Iris pigment epithelial cell (primary cell): ENCODE results near the gene ZNF691.
A peak's percentile ranks its signal among the peaks of the same experiment; 100 is the strongest.
"Not testable (repeated sequence)": the region's sequence is repeated elsewhere in the genome, so short reads cannot be mapped to it uniquely, and the experiment has no call there.

Experiments used
- DNase-seq: peaks from one replicate; pipeline ENCODE4 v3.0.0-alpha.2; 2011; ENCODE audit warnings: low read depth

ZNF691 gene

GRCh38 chr1:42846257-42847110 is at the start of gene ZNF691:
Gene ZNF691, plus strand, starts transcription at chr1:42846613. Its CDS starts 3,046 bp downstream, at chr1:42849659.
- DNase-seq = peak; percentile 99

- DNase-seq = no peak
Observed at GRCh38 chr1:42797414-42797813, 49.0 kb upstream of the ZNF691 start.

- no peak for DNase-seq
Observed at GRCh38 chr1:42797979-42798378, 48.4 kb upstream of the ZNF691 start.

- peak; percentile 48 for DNase-seq
Observed at GRCh38 chr1:42801832-42802473, 44.5 kb upstream of the ZNF691 start.

GRCh38 chr1:42806171-42806570 is 40.2 kb upstream of the ZNF691 start:
- no peak for DNase-seq

GRCh38 chr1:42806593-42806992 is 39.8 kb upstream of the ZNF691 start:
- peak; percentile 24 for DNase-seq

- DNase-seq = no peak
Observed at GRCh38 chr1:42807056-42807668, 39.3 kb upstream of the ZNF691 start.

- DNase-seq = not testable (repeated sequence)
Observed at GRCh38 chr1:42814815-42815214, 31.6 kb upstream of the ZNF691 start.

GRCh38 chr1:42815941-42816584 is 30.4 kb upstream of the ZNF691 start:
- peak; percentile 23 for DNase-seq

GRCh38 chr1:42816585-42817439 is 29.6 kb upstream of the ZNF691 start, which contains the start of the genes ERMAP and SVBP:
Gene ERMAP, plus strand, starts transcription at chr1:42817122. Its CDS starts 13,327 bp downstream, at chr1:42830449.
Gene SVBP, minus strand, starts transcription at chr1:42817397. Its CDS starts 853 bp downstream, at chr1:42816544.
- DNase-seq = peak; percentile 77

GRCh38 chr1:42817440-42817767 is 29.0 kb upstream of the ZNF691 start:
- DNase-seq = no peak

GRCh38 chr1:42817976-42818375 is 28.4 kb upstream of the ZNF691 start:
- no peak for DNase-seq

GRCh38 chr1:42820813-42821212 is 25.6 kb upstream of the ZNF691 start:
- DNase-seq = no peak

- DNase-seq = no peak
Observed at GRCh38 chr1:42821690-42822089, 24.7 kb upstream of the ZNF691 start.

- DNase-seq = peak; percentile 78
Observed at GRCh38 chr1:42822800-42823392, 23.5 kb upstream of the ZNF691 start.

GRCh38 chr1:42824481-42825035 is 21.9 kb upstream of the ZNF691 start:
- DNase-seq = no peak

GRCh38 chr1:42825036-42825851 is 21.2 kb upstream of the ZNF691 start:
- DNase-seq = no peak

- DNase-seq = no peak
Observed at GRCh38 chr1:42830631-42831030, 15.8 kb upstream of the ZNF691 start.

- no peak for DNase-seq
Observed at GRCh38 chr1:42831273-42831672, 15.1 kb upstream of the ZNF691 start.
